NCI-H2107 (cell line): Measurements from ENCODE around the gene MYBBP1A.

Experiments used
- DNase-seq: peaks from one replicate; lab custom pipeline; 2025; lab: John Stamatoyannopoulos, UW

MYBBP1A gene

DNA sequence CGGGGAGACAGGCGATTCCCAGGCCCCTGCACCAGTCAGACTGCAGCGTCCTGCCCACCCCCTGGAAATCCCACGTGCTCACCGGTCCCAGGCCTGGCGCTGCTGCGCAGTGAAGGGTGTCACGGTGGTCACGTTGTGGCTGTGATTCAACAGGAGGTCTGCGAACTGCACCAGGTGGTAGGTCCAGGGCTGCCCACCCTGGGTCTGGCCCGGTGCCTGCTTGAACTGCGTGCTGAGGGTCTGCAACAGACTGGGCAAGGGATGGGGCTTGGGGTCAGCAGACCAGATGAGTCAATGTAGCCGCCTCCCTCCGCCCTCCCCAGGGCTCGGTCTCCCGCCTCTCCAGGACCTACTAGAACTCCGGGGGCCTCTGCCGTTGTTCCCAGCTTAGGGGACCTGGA lies 7.1 kb downstream of the MYBBP1A start:
- no peak for DNase-seq

GRCh38 chr17:4547118-4547906 lies 7.9 kb downstream of the MYBBP1A start:
- DNase-seq: no peak

DNA sequence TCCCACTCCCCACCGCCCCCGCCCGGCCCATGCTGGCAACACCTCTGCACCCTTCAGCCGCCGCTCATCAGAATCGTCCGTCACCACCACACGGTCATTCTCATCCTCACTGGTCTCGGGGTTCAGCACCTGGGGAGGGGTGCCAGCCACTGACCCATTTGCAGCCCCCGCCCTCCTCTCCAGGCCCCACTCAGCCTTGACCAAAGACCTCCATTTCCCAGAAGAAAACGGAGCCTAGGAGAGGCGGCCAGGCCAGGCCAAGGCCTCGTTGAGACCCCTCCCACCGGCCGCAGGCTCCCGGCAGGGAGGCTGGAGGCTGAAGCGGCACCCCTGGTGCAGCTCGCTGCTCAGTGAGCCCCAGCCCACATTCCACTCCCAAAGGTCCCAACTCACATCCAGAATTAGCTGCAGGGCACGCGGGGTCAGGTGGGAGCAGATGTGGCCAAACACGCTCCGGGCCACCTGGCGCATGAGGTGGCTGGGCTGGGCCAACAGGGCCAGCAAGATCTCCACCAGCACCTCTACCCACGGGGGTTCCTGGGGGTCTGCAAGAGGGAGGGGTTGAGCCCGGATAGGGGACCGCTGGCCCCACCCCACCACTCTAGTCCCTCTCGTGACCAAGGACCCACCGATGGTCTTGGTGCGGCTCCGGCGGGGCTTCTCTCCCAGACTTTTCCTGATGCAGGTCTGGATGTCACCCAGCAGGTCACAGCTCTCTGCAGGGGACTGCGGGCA lies 9.8 kb downstream of the MYBBP1A start:
- no peak for DNase-seq

DNA sequence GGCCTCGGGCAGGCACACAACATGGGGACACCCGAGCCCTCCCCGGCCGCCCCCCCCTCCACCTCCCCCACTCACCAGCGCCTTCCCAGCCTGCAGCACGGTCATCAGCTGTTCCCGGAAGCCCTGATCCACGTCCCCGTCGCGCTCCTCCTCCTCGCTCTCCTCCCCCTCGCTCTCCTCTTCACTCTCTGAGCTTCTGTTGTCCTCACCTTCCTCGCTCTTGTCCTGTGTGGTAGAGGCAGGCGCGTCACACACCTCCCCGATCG lies 10.3 kb downstream of the MYBBP1A start:
- DNase-seq: no peak

- DNase-seq: no peak
Measured at GRCh38 chr17:4544135-4544950, 10.8 kb downstream of the MYBBP1A start.

DNA sequence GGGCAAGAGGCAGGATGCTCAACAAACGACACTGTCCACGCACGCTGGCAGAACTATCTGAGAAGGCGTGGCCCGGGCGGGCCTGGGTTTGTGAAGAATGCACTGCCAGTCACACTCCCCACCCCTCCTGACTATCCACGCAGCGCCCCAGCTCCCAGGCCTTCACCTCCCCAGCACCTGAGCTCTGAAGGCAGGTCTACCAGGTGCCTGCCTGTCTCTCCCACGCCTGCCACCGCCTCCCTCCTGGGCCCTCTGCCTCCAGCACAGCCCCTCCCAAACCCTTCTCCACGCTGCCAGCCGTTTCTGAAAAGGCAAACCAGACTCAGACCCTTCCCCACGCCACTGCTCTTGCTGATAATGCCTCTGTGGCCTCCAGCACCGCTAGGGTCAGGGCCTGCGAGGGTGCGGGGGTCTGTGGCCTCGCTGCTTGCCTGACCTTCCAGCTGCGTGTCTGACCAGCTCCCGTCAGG lies 11.6 kb downstream of the MYBBP1A start:
- DNase-seq: no peak

DNA sequence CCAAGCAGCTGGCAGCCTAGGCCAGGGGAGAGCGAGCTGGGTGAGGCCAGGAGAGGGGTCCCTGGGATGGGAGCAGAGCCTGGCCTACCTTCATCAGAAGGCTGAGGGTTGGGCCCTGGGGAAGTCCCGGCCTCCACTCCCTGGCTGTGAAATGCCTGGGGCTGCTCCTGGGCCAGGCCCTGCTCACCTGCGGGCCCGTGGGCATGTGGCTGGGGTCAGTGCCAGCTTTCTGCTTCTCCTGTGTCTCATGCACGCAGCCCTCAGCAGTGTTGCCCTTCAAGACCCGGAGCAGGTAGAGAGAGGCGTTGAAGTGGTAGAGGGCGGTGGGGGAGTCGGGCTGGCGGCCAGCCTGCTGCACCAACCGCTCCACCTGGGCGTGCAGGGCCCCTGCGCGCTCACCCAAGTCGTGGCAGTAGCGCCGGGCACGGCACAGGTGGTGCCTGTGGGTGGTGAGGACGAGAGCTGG lies 12.4 kb downstream of the MYBBP1A start:
- no peak for DNase-seq

GRCh38 chr17:4542003-4542725 lies 13.0 kb downstream of the MYBBP1A start:
- DNase-seq: no peak

GRCh38 chr17:4541328-4542002 lies 13.7 kb downstream of the MYBBP1A start:
- DNase-seq: no peak

DNA sequence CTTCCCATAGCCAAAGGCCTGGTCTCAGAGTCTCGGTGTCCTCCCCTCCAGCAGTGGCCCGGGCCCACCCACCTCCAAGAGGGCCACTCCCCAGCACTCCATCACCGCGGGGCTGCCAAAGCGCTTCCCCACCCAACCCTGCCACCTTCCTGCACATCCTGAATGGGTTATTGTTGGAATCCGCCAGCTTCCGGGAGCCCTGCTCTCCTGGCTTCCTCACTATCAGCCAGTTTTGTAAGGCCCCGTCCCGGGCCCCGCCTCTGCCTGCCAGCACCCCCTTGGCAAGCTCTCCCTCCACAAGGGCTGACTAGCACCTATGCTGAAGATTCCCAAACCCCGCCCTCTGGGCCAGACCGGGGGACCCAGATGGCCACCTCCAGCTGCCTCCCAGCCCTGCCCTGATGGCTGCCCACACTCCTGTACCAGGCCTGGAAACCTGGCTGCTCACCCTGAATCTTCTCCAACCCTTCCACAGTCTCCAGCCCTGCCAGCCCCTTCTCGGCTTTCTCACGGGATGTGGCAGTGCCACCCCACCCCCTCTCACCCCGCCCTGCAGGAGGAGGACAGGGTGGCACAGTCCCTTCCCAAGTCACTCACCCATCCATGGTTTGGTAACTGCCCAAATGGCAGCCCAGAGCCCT lies 14.4 kb downstream of the MYBBP1A start:
- no peak for DNase-seq

DNA sequence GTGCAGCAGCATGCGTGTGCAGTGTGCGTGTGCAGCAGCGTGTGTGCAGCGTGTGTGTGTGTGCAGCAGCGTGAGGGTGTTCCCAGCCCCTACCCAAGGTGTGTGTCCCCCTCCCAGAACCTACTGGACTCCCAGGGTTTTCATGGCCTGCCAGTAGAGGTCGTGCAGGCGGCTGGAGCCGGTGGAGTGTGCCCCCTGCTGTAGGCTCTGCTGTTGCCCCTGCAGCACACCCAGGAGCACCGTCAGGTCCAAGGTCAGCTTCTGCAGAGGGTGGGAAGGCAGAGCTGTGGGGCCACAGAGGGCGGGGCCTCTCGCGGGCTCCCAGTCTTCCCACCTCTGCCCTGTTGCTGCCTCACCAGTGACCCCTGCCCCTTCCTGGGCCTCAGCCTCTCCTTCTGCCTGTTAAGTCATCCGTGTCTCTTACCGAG lies 14.9 kb downstream of the MYBBP1A start:
- DNase-seq: no peak

- DNase-seq: no peak
Measured at GRCh38 chr17:4539576-4540223, 15.5 kb downstream of the MYBBP1A start.

- no peak for DNase-seq
Measured at GRCh38 chr17:4539025-4539424, 16.2 kb downstream of the MYBBP1A start.

DNA sequence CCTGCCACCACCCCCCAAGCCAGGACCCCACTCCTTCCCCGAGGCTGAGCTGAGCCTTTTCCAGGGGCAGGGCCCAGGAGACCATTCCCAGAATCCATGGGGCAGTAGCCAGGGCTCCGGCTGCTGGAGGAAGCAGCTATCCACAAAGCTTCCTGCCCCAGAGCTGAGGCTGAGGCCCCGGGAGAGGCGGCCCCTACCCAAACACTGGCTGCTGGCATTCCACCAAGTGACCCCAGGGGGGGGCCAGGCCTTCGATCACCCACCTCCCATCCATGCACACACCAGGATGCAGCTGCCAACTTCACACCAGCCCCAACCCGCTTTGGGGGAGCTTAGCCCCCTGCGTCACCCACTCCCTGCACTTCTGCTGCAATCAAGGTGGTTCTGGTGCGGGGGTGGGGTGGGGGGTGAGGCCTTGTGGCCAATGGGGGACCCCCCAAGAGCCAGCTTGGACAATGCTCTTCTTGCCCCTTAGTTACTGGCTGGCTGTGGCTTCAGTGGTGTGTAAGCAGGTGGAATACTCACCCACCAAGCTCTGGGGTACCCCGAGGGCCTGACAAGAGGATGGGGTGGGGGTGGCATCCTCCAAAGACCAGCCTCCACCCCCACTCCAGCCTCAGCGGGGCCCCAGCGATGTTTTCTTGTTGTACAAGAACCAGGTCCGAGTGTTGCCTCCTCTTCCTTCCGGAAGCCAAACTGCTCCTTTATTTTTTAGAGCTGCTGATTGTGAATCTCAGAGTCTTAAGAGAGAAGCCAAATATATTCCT lies 16.8 kb downstream of the MYBBP1A start:
- DNase-seq: no peak

- DNase-seq: no peak
Measured at GRCh38 chr17:4537451-4538235, 17.5 kb downstream of the MYBBP1A start.

DNA sequence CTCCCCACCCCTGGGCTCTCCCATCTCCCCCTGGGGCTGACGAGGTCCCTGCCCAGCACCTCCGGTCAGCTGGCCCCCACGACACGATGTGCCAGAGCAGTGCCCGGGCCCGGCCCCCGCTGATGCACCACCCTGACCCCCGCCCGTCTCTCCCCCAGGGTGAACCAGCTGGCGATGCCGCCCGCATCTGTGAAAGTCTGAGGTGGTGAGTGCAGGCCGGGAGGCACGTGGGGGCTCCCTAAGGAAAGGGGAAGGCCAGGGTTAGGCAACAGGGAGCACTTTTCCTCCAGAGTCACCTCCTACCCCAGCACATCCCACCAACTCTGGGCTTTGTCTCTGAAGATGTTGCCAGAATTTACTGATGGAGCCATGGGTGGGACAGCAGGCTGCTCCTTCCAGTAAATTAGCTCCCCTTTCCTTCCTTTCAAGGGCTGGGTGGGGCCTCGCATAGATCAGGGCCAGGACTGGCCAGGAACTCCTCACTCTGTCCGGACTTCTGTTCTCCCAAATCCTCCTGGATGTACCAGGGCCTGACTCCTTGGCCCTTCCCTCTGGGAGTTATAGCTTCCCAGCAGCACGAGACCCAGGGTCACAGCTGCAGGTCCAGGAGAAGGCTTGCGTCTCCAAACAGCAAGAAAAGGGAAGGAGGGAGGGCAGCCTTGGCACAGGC lies 18.3 kb downstream of the MYBBP1A start:
- no peak for DNase-seq

GRCh38 chr17:4536259-4536741 lies 18.9 kb downstream of the MYBBP1A start:
- no peak for DNase-seq

DNA sequence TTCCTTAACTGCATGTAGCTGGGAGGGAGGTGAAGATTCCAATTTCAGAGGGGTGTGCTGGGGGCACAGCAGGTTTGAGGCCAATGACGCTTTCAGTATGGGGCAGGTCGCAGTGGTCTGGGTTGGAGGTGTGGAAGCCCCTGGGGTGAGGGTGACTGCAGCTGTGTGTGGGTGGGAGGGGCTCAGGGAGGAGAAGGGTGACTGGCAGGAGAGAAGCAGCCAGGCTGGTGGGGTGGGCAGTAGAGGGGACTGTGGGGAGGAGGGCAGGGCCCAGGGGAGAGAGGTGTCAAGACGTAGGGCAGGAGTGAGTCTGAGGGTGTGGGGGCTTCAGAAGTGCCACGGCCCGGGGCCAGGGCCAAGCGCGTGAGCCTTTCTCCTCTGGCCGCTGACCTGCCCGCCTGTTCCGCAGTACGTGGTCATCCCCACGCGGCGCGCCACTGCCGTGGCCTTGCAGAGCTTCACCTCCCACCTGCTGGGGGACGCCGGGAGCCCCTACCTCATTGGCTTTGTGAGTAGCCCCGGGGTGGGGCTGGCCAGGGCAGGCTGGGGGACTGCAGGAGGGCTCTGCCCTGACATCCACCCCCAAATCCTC lies 19.4 kb downstream of the MYBBP1A start:
- DNase-seq: no peak
